GM18508 (cell line): ENCODE results near the gene PYGL.
"Not testable (repeated sequence)": the region's sequence is repeated elsewhere in the genome, so short reads cannot be mapped to it uniquely, and the experiment has no call there.

Experiments used
- ATAC-seq: cut with Tn5 transposase; IDR thresholded peaks from one replicate; pipeline ENCODE4 v1.9.1; 2021; ENCODE audit warnings: moderate number of reproducible peaks; ENCODE audit not compliant: insufficient read depth, unreplicated experiment

PYGL gene

DNA sequence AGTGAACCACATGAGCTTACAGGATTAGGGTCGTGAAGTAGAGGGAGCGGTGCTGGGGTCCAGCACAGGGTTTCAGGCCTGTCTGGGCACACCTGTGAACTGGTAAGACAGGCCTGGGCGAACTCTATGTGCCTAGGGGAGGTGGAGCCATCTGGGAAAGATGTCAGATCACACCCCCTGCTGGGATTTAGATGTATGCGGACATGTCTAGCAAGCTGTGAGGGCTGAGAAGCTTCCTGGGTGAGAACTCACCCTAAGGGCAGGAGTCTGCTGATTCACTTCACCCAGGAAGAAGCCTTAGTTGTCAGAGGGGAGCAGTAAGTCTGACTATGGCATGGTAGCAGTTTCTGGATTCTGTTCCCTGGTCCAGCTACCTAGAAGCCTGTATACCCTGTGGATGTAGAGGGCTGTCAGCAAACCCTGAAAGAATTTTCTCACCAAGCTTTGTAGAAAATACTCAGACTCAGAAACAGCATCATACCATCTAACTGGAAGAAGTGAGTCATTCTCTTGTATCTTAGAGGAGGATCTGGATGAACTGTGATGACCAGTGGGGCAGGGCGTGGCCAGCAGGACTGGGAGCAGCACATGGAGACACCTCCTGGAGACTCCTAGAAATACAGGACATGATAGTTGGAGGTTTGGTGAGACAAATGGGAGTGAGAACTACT is 11.2 kb upstream of the PYGL start:
- no peak for ATAC-seq

DNA sequence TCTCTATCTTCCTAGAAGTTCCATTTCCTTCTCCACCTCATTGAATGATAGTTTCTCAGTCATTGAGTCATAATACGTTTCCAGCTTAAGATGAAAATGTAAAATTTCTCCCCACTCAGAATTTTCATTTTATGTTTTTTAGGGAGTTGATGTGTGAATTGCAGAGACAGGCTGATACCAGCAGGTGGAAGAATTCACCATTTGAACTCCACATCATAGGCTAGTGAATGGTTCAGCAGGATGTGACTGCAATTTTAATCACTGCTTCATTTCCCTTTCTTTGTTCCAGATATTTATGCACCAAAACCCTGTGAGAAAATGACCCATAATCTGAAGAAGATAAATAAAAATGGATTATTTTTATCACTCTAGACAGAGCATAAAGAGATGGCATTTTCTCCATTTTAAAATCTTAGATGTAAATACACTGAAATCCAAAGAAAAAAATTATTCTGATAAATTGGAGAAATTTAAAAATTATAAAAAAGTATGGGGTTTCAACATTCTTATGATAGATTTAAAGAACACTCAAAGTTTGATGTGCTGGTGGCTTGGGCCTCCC is 10.6 kb upstream of the PYGL start:
- ATAC-seq, result no peak

DNA sequence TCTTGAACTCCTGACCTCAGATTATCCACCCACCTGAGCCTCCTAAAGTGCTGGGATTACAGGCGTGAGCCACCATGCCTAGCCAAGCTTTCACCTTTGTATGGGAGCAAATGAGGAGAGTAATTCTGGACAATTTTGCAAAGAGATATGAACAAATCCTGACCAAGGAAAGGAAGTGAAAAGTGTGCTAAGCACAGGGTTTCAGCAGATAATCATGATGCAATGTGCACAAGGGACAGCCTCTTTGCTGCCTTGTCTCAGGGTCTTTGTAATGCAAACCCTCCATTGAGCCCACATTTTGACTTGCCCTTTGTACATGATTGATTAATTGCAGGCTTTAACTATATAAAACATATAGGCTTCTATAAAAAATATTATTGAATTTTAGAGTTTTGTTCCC is 9.2 kb upstream of the PYGL start:
- ATAC-seq, result no peak

DNA sequence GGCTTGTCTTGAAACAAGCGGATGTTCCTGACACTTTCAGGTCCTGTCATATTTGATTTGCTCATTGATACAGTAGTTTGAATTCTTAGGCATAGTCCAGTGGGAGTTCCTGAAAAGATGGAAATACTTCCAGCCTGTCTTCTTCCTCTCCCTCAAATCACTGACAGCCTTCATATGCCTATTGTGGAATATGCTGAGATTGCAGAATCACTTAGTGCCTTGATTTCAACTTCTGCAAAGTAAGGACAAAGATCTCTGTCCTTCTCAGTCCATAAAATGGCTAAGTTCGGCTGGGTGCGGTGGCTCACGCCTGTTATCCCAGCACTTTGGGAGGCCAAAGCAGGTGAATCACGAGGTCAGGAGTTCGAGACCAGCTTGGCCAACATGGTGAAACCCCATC is 6.7 kb upstream of the PYGL start:
- ATAC-seq, result no peak

DNA sequence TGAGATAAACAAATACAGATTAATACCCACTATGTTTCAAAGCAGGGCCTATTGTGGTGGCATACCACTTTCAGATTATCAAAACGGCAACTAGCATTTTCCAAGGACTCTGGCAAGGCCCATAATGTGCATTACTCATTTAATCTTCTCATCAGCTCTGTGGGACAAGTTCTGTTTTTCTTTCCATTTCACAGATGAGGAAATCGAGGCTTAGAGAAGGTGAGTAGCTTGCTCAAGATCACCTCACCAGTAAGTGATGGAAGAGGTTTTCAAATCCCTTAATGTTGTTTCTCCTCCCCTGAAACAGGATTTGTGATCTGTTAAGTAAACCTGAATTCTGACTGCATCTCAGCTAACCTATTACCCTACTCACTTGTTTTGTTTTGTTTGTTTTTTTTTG is 3.9 kb upstream of the PYGL start:
- no peak for ATAC-seq

DNA sequence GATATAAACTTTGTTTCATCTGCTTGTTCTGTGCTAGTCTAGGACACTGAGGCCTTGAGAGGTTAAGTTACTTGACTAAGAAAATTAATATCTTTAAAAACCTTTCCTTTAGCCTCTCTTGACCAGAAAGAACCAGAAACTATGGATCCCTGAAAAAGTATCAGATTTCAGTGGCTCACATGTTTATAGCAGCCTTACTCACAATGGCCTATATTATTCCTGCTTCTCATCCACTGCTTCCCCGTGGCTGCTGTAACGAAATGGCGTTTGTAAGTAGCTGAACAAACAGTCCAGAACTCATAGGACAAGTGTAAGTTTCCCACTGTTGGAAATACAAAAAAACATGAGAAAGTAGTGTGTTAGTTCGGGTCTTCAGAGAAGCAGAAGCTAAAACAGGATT is 3.2 kb upstream of the PYGL start:
- ATAC-seq, result no peak

DNA sequence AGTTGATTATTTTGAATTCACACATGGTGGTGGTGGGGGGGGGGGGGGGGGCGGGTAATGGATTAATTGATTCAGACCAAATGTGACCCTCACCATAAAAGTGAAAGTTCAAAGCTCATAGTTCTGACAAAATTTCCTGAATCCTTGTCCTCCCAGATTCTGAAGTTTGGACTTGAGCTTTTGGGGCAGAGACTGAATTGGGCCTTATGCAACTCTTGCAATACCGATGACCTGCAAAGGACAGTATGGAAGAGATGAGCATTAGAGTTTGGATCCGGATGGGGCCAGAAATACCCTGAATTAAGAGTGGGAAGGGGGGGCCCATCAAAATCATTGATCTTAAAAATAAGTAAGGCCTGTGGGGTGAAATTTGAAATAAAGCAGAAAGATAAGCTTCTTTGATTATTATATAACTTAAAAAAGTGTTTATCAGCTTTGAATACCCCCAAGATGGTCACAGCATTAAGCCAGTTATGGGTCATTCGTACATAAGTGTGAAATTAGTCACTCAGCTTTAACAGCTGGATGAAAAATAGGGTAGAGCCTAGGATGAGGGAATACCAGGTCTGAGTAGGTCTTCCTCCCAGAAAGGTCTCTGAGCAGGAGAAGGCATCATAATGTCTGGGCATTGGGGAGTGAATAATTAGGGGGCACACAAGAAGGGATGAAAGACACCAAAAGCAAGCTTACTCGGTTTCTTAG is 2.1 kb upstream of the PYGL start:
- no peak for ATAC-seq

DNA sequence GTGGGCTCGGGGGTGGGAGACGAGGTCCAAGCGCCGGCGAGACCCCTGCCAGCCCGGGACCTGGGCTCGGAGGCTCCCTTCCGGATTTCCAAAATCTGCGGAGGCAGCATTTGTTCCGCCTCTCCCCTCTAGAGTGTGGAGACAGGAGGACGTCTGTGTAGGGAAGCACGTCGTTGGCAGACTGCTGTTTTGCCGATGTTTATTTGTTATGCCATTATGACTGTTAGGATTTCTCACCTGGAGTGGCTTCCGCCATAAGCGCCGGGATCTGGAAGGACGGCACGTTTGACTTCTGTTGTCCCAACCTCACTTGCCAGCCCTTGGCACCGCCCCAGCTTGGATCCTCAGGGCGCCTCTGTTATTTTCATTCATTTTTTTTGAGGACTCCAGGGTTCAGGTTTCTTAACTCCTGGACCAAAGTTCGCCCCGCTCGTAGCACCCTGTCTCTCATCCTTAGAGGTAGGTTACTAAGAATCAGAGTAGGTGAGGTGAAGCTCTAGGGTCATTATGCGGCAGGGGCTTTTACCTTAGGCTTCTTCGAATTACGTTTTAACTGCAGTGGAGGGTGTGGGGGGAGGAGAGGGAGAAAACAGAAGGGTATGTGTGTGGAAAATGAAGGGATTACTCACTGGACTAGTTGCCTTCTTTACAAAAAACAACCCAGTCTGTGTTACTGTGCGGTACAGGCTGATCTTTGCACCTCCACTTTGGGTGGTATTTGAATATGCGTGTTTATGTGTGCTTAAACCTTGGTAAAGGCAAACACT is 547 bp upstream of the PYGL start:
- no peak for ATAC-seq

DNA sequence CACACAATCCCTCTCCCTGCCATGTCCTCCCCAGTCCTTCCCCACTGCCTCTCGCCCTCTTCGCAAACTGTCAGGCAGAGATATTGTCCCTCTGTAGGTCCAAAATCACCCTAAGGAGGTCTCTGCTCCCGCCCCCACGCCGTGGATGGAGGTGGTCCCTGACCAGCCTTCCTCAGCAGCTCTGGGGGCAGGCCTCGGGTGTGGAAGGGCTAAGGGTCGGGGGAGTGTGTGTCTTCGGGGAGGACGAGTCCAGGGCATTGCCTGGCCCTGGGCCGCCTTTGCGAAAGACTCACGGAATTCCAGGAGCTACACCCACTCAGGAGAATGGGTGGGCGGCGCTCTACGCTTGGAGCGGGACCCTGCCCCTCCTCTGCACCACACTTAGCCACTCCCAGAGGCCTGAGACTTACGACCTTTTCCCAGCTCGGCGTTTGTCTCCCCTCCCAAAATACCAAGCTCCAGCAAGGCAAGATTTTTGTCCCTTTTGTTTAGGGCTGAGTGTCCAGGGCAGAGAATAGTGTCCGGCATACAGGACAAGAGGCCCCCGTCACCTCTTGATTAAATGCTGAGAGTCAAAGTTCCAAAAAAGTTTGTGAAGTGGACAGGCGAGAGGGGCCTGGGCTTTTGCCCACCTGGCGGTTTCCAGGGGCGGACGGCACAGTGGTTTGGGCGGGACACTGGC is 881 bp downstream of the PYGL start:
- no peak for ATAC-seq

DNA sequence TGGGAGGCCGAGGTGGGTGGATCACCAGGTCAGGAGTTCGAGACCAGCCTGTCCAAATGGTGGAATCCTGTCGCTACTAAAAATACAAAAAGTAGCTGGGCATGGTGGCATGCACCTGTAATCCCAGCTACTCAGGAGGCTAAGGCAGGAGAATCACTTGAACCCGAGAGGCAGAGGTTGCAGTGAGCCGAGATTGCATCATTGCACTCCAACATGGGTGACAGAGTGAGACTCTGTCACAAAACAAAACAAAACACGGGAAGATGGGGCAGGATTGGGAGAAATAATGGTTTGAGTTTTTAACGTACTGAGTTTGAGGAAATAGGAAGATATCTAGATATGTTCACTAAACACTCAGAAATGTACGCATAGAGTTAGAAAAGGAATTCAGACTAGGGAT is 2.6 kb downstream of the PYGL start:
- ATAC-seq, result not testable (repeated sequence)

DNA sequence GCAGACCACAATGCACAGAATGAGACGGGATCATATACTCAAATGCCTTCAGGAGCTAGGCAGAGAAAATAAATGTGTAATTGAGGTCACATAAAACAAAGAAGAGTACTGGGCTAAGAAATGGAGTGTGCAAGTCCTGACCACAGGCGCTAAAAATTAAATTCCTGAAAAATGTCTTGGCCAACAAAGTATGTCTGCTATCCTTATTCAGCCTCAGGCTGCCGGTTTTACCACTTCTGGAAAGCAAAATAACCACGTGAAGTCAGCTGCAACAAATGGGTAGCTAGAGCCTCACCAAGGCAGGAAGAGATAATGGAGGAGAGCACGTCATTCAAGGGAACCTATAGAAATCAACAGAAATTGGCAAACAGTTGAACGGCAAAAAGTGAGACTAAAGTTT is 3.1 kb downstream of the PYGL start:
- ATAC-seq, result no peak

DNA sequence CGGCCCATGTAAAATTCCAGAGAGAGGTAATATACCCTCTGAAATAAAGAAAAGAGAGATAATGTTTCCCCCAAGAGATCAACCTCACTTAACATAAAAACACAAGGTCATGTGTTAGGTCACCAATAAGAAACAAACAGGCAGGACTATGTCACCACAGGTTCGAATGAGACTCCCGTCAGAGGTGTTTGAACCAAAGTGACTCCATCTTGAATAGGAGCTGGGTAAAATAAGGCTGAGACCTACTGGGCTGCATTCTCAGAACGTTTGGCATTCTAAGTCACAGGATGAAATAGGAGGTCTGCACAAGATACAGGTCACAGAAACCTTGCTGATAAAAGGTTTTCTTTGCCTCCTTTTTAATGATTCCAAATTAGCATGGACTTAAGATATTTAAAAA is 6.5 kb downstream of the PYGL start:
- ATAC-seq, result no peak

DNA sequence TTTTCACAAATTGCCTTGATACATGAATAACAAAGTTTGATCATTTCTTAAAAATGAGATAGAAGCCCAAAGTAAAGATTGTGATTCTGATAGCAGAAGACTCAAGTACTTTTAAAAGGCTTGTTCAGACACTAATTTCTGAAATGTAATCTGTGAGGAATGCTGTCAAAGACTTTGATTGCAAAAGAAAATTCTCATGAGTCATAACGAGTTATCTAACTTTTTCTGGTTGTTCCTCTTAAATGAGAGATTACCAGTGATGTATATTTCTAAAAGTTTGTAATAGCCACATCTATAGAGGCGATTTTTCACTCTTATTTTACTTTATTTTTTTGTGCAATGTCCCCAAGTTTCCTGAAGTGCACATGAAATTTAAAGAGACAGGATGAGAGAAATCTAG is 7.0 kb downstream of the PYGL start:
- no peak for ATAC-seq

DNA sequence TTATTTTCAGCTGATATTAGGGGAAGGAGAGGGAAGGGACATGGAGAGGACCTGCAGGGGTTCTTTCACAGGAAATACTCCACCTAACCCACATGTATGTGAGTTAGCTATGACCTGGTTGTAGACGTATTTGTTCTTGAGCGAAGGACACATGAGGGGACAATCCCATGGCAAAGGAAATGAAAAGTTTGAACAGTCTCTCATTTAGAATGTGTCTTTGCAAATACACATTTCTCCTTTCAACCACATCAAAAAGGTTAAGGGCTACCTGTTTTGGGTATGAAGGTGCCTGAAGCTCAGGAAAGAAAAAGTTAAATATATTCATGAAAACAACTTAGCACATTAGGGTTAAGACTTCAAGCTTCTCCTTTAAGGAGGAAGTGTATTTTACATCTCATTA is 7.4 kb downstream of the PYGL start:
- no peak for ATAC-seq

DNA sequence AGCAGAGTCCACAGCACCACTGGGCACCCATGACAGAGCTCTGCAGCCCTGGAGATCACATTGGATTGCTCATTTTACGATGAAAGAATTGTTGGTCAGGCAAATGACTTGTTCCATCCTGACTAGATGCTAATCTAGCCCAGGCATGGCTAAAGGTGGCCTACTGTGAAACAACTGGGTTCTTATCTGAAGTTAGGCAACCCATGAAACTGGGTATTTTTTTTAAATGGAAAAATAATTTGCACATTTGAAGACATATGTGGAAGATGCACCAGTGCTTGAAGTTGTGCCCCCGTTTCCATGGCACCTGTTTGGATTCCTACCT is 8.3 kb downstream of the PYGL start:
- ATAC-seq, result no peak

DNA sequence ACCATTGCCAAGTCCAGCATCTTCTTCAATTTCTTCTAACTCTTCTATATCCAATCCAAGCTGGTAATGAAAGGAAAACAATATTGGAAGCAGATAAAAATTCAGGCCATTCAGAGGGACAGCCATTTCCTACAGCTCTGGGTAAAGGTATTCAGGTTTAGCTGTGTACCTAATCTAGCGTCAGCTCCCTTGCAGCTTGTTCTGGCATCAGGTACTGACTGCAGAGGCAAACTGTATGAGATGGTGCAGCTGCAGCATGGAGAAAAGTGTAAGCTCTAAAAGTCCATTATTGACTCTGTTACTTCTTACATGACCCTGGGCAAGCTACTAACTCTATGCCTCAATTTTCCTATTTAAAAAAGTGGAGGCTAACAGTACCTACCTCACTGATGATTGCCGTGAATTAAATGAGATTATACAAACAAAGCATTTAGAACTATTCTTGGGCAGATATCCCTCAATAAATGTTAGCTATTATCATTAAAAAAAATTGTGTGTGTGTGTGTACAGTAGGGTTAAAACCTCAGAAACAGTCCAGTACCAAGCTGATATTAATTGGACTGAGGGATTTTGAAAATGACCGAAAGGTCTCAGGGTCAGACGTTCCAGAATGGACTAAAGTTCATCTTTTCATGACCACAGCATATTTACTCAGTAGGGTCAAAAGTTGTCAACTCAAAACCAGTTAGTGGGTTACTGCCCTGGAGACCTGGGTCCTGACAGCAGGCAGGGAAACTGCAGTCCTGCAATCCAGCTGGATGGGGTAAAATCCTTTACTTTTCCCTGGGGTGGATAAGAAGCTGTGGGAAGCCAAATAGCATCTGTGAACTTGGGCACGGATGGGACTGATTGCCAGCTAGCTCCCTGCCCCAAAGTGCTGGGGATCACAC is 8.9 kb downstream of the PYGL start:
- ATAC-seq, result no peak

DNA sequence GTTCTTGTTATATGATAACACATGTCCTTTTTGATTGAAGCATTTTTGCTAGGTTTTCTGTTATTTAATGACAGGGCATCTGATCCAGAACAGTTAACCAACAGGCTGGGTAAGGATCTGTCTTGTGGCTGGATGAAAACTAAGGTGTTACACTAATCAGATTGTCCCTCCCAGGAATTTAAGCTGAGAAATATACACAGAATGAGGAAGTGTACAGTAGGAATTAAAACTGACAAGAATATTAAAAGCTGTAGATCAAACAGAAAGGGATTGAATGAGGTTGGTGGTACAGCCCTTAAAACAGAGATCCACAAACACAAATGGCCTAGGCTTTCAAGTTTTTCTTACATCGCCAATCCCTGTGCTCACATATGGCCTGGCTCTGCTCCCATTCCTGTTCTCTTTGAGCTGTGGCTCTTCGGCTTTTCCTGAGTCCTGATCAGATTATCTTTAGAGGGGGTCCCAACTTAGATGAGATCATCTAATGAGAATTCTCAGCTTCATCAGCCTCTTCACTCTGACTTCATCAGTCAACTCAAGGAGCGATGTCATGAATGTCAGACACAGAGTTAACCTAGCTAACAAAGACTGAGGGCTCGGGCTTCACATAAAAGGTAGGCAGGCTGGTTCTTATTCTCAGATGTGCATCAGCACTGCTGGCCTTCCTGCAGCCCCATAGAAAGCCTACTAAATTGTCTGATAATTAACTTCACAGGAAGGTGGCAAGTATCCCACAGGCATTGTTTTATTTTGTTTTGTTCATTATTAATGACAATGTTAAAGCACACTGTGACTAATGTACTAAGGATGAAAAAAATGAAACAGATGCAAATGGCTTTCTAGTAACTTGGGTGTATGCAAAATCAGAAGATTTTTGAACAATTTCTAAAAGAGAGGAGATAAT is 11.4 kb downstream of the PYGL start:
- ATAC-seq, result no peak

DNA sequence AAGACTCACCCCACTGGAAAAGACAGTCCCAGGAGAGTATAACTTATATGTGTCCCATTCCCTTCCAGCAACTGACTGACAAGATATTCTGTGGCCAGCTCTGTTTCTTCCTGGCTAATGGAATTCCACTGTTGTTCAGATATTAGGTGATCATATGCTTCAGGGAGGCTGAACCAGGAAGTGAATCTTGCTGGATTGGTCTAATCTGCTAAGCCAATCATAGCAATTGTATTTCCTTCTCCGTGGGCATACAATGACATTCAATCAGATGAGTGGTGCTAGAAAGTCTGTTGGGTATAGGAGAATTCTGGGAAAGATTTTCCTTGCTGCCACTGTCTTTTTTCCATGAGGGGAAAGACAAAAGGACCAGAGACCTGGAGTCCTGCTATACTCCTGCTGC is 12.1 kb downstream of the PYGL start:
- ATAC-seq, result no peak

DNA sequence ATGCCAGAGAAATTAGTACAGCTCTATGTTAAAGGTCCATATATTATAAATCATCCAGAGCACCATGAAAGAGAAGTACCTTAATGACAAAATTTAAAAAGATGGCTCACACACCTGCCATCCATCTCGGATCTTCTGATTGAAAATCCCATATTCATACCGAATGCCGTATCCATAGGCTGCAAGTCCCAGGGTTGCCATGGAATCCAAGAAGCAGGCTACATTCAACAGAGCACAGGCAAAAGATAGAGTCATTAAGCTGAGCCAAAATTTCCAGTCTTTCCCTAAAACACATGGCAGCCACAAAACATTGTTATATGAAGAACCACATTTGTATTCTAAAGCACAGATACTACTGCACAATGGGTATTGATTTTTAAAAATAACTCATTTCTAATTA is 12.7 kb downstream of the PYGL start:
- no peak for ATAC-seq
